ENCODE data around the gene BLMH. TPM values are rescaled to one million over a fixed set of nuclear protein-coding genes. Genes with fewer than 3 reads are reported as not detected.

Gene BLMH
- total and polyA plus RNA-seq, 2 experiments from 2014 or later, result 36.4 to 58.7 TPM

DNA sequence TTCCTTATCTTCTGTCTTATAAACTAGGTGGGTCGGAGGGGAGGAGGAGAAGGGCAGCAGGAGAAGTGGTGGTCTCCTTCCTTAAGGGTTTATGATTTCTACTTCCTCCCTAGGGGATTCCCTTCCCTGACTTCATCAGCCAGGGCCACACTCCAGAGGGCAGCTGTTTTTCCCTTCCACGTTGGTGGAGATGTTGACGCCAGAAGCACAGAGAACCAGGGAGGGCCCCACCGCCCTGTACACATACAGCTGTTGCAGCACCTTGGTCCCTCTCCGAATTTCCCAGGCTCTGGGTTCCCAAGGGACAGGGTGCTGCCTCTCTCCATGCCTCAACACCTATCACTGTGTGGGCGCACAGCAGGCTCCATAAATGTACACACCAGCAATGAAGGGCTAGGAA is 50.7 kb downstream of the BLMH start (continued):
- TF ChIP-seq JUNB (IDR thresholded peaks at IDR 0.05; ENCODE audit: unreplicated experiment) (no peak), ZNF331 (CRISPR knock-in tag; IDR thresholded peaks at IDR 0.05; ENCODE audit: low read depth) (no peak), CREB1 (CRISPR knock-in tag; IDR thresholded peaks at IDR 0.05; ENCODE audit: low read depth) (no peak), ZNF114 (CRISPR knock-in tag; IDR thresholded peaks at IDR 0.05) (no peak), NANOG (IDR thresholded peaks at IDR 0.05; ENCODE audit: borderline replicate concordance) (no peak)
- TF ChIP-seq, protein P1, sequence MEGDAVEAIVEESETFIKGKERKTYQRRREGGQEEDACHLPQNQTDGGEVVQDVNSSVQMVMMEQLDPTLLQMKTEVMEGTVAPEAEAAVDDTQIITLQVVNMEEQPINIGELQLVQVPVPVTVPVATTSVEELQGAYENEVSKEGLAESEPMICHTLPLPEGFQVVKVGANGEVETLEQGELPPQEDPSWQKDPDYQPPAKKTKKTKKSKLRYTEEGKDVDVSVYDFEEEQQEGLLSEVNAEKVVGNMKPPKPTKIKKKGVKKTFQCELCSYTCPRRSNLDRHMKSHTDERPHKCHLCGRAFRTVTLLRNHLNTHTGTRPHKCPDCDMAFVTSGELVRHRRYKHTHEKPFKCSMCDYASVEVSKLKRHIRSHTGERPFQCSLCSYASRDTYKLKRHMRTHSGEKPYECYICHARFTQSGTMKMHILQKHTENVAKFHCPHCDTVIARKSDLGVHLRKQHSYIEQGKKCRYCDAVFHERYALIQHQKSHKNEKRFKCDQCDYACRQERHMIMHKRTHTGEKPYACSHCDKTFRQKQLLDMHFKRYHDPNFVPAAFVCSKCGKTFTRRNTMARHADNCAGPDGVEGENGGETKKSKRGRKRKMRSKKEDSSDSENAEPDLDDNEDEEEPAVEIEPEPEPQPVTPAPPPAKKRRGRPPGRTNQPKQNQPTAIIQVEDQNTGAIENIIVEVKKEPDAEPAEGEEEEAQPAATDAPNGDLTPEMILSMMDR (conservative IDR thresholded peaks at IDR 0.05; ENCODE audit: low read depth in 2 of 2), result no peak

DNA sequence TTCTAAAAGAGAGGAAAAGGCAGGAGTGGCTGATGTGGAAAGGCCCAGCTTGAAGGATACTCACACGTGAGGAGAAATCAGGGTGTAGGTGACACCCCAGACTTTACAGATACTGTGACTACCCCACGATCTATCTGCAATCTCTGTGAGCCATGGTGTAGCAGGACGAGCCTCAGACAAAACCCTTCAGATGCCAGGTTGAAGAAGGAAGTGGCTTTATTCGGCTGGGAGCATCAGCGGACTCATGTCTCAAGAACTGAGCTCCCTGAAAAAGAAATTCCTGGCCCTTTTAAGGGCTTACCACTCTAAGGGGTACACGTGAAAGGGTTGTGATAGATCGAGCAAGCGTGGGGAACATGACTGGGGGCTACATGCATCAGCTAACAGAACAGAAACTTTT is 51.6 kb downstream of the BLMH start:
- H3K9me2 ChIP-seq (ENCODE audit: insufficient read depth), result no peaks in the 10 kb centered on the region
- no peak for DNase-seq (ENCODE audit: low spot score)
- no peak for ATAC-seq
- H4K20me1 ChIP-seq (replicated peaks; ENCODE audit: insufficient read depth), result no peaks in the 10 kb centered on the region
- no peaks in the 10 kb centered on the region for H3K36me3 ChIP-seq (ENCODE audit: insufficient read depth)
- Mint-ChIP-seq H3K36me3 (ENCODE audit: low read depth) (peaks cover 5% of the 10 kb centered on the region; the same call in 2 of the 3 replicates), H3K27me3 (ENCODE audit: insufficient read depth, low read depth, poor library complexity) (peaks cover 42% of the 10 kb centered on the region), H3K27ac (no peak overlapping the region), H3K4me1 (peaks cover 26% of the 10 kb centered on the region), H3K9me3 (peaks cover 9% of the 10 kb centered on the region), H3K4me3 (no peak overlapping the region)
- H3K27ac ChIP-seq (ENCODE audit: low read depth), result no peak overlapping the region
- peaks cover 47% of the 10 kb centered on the region for H3K27me3 ChIP-seq (ENCODE audit: insufficient read depth)
- peaks cover 21% of the 10 kb centered on the region for H3K4me1 ChIP-seq (ENCODE audit: insufficient read depth)
- no peak overlapping the region for H3K4me2 ChIP-seq
- H3K79me2 ChIP-seq (replicated peaks; ENCODE audit: insufficient read depth), result no peaks in the 10 kb centered on the region
- H3F3A ChIP-seq (replicated peaks; ENCODE audit: low read depth), result no peaks in the 10 kb centered on the region
- no peak overlapping the region for H2AFZ ChIP-seq
- no peak overlapping the region for H3K4me3 ChIP-seq
- no peak for TF ChIP-seq EZH2phosphoT487 (IDR thresholded peaks at IDR 0.05; ENCODE audit: unreplicated experiment)
- TF ChIP-seq ZNF331 (CRISPR knock-in tag; IDR thresholded peaks at IDR 0.05; ENCODE audit: low read depth), result no peak
- no peak for TF ChIP-seq EZH2 (IDR thresholded peaks at IDR 0.05; ENCODE audit: low read depth, unreplicated experiment)
- TF ChIP-seq, protein P2, sequence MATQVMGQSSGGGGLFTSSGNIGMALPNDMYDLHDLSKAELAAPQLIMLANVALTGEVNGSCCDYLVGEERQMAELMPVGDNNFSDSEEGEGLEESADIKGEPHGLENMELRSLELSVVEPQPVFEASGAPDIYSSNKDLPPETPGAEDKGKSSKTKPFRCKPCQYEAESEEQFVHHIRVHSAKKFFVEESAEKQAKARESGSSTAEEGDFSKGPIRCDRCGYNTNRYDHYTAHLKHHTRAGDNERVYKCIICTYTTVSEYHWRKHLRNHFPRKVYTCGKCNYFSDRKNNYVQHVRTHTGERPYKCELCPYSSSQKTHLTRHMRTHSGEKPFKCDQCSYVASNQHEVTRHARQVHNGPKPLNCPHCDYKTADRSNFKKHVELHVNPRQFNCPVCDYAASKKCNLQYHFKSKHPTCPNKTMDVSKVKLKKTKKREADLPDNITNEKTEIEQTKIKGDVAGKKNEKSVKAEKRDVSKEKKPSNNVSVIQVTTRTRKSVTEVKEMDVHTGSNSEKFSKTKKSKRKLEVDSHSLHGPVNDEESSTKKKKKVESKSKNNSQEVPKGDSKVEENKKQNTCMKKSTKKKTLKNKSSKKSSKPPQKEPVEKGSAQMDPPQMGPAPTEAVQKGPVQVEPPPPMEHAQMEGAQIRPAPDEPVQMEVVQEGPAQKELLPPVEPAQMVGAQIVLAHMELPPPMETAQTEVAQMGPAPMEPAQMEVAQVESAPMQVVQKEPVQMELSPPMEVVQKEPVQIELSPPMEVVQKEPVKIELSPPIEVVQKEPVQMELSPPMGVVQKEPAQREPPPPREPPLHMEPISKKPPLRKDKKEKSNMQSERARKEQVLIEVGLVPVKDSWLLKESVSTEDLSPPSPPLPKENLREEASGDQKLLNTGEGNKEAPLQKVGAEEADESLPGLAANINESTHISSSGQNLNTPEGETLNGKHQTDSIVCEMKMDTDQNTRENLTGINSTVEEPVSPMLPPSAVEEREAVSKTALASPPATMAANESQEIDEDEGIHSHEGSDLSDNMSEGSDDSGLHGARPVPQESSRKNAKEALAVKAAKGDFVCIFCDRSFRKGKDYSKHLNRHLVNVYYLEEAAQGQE (IDR thresholded peaks at IDR 0.05; ENCODE audit: unreplicated experiment), result no peak
- TF ChIP-seq, protein P1 (conservative IDR thresholded peaks at IDR 0.05; ENCODE audit: low read depth in 2 of 2), result no peak
- TF ChIP-seq, protein P3, sequence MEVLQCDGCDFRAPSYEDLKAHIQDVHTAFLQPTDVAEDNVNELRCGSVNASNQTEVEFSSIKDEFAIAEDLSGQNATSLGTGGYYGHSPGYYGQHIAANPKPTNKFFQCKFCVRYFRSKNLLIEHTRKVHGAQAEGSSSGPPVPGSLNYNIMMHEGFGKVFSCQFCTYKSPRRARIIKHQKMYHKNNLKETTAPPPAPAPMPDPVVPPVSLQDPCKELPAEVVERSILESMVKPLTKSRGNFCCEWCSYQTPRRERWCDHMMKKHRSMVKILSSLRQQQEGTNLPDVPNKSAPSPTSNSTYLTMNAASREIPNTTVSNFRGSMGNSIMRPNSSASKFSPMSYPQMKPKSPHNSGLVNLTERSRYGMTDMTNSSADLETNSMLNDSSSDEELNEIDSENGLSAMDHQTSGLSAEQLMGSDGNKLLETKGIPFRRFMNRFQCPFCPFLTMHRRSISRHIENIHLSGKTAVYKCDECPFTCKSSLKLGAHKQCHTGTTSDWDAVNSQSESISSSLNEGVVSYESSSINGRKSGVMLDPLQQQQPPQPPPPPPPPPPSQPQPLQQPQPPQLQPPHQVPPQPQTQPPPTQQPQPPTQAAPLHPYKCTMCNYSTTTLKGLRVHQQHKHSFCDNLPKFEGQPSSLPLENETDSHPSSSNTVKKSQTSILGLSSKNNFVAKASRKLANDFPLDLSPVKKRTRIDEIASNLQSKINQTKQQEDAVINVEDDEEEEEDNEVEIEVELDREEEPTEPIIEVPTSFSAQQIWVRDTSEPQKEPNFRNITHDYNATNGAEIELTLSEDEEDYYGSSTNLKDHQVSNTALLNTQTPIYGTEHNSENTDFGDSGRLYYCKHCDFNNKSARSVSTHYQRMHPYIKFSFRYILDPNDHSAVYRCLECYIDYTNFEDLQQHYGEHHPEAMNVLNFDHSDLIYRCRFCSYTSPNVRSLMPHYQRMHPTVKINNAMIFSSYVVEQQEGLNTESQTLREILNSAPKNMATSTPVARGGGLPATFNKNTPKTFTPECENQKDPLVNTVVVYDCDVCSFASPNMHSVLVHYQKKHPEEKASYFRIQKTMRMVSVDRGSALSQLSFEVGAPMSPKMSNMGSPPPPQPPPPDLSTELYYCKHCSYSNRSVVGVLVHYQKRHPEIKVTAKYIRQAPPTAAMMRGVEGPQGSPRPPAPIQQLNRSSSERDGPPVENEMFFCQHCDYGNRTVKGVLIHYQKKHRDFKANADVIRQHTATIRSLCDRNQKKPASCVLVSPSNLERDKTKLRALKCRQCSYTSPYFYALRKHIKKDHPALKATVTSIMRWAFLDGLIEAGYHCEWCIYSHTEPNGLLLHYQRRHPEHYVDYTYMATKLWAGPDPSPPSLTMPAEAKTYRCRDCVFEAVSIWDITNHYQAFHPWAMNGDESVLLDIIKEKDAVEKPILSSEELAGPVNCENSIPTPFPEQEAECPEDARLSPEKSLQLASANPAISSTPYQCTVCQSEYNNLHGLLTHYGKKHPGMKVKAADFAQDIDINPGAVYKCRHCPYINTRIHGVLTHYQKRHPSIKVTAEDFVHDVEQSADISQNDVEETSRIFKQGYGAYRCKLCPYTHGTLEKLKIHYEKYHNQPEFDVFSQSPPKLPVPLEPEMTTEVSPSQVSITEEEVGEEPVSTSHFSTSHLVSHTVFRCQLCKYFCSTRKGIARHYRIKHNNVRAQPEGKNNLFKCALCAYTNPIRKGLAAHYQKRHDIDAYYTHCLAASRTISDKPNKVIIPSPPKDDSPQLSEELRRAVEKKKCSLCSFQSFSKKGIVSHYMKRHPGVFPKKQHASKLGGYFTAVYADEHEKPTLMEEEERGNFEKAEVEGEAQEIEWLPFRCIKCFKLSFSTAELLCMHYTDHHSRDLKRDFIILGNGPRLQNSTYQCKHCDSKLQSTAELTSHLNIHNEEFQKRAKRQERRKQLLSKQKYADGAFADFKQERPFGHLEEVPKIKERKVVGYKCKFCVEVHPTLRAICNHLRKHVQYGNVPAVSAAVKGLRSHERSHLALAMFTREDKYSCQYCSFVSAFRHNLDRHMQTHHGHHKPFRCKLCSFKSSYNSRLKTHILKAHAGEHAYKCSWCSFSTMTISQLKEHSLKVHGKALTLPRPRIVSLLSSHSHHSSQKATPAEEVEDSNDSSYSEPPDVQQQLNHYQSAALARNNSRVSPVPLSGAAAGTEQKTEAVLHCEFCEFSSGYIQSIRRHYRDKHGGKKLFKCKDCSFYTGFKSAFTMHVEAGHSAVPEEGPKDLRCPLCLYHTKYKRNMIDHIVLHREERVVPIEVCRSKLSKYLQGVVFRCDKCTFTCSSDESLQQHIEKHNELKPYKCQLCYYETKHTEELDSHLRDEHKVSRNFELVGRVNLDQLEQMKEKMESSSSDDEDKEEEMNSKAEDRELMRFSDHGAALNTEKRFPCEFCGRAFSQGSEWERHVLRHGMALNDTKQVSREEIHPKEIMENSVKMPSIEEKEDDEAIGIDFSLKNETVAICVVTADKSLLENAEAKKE (CRISPR knock-in tag; IDR thresholded peaks at IDR 0.05), result no peak
- TF ChIP-seq ZNF114 (CRISPR knock-in tag; IDR thresholded peaks at IDR 0.05), result no peak
- TF ChIP-seq NANOG (IDR thresholded peaks at IDR 0.05; ENCODE audit: borderline replicate concordance), result no peak
